Liver (tissue), 9 donors: Measurements from ENCODE around the gene PALMD. TPM values are rescaled to one million over a fixed set of nuclear protein-coding genes. Genes with fewer than 3 reads are reported as not detected.

Experiments
- DNase-seq: peaks from one replicate; pipeline ENCODE4 v3.0.0-alpha.2; 2017; ENCODE audit warnings: low spot score
- H3K27ac ChIP-seq, 2 donors: one replicate each; pipeline ENCODE4 v1.7.0; 2013; ENCODE audit warnings: inconsistent platforms in 2 of 2, low read length in 2 of 2, control low read depth in 1 of 2, low read depth in 1 of 2, mild to moderate bottlenecking in 1 of 2
- H3K27me3 ChIP-seq, 4 donors: one replicate each; pipeline versions ENCODE4 v1.6.1 to v1.7.0; 2013; ENCODE audit warnings: low read length in 3 of 4, inconsistent platforms in 1 of 4, mild to moderate bottlenecking in 1 of 4, moderate library complexity in 1 of 4; ENCODE audit not compliant: control insufficient read depth in 4 of 4, insufficient read depth in 4 of 4
- H3K36me3 ChIP-seq, 4 donors: one replicate each; pipeline versions ENCODE4 v1.6.1 to v1.7.0; 2013; ENCODE audit warnings: low read length in 3 of 4, mild to moderate bottlenecking in 3 of 4, low read depth in 1 of 4, moderate library complexity in 1 of 4; ENCODE audit not compliant: control insufficient read depth in 4 of 4, insufficient read depth in 3 of 4
- H3K4me1 ChIP-seq, 4 donors: one replicate each; pipeline versions ENCODE4 v1.6.1 to v1.7.0; 2013; ENCODE audit warnings: low read length in 3 of 4, mild to moderate bottlenecking in 3 of 4, moderate library complexity in 1 of 4; ENCODE audit not compliant: control insufficient read depth in 4 of 4, insufficient read depth in 4 of 4
- H3K4me3 ChIP-seq, 3 donors: one replicate each; pipeline versions ENCODE4 v1.6.1 to v1.7.0; 2013; ENCODE audit warnings: low read length in 3 of 3, control low read depth in 1 of 3, low read depth in 1 of 3, mild to moderate bottlenecking in 1 of 3
- H3K9ac ChIP-seq, 2 donors: one replicate each; pipeline ENCODE4 v1.7.0; 2013; ENCODE audit warnings: low read length in 2 of 2, mild to moderate bottlenecking in 2 of 2, moderate library complexity in 2 of 2, control low read depth in 1 of 2, low read depth in 1 of 2
- H3K9me3 ChIP-seq, 4 donors: one replicate each; pipeline versions ENCODE4 v1.6.1 to v1.7.0; 2013; ENCODE audit warnings: low read length in 3 of 4; ENCODE audit not compliant: control insufficient read depth in 4 of 4
- EGR1 ChIP-seq, 2 donors: IDR thresholded peaks; 2 replicates each; pipeline ENCODE4 v1.6.1; 2016 to 2018; ENCODE audit warnings: antibody characterized with exemption in 2 of 2, low read depth in 2 of 2
- FOXA1 ChIP-seq: IDR thresholded peaks from 2 replicates; pipeline ENCODE4 v1.6.1; 2016; ENCODE audit warnings: antibody characterized with exemption
- FOXA2 ChIP-seq: IDR thresholded peaks from 2 replicates; pipeline ENCODE4 v1.6.1; 2016; ENCODE audit warnings: antibody characterized with exemption
- GABPA ChIP-seq, 2 donors: IDR thresholded peaks in 1 of 2; conservative IDR thresholded peaks in 1 of 2; 2 replicates each; pipeline ENCODE4 v1.6.1; 2016; ENCODE audit warnings: antibody characterized with exemption in 2 of 2, mild to moderate bottlenecking in 1 of 2, moderate library complexity in 1 of 2
- HNF4A ChIP-seq, 2 donors: conservative IDR thresholded peaks; 2 replicates each; pipeline ENCODE4 v1.6.1; 2016; ENCODE audit warnings: antibody characterized with exemption in 2 of 2, mild to moderate bottlenecking in 2 of 2
- HNF4G ChIP-seq: IDR thresholded peaks from 2 replicates; pipeline ENCODE4 v1.6.1; 2016; ENCODE audit warnings: antibody characterized with exemption
- JUND ChIP-seq, 2 donors: IDR thresholded peaks; 2 replicates each; pipeline ENCODE4 v1.6.1; 2016; ENCODE audit warnings: antibody characterized with exemption in 2 of 2
- NR2F2 ChIP-seq: IDR thresholded peaks from 2 replicates; pipeline ENCODE4 v1.6.1; 2016; ENCODE audit warnings: antibody characterized with exemption
- RAD21 ChIP-seq, 2 donors: IDR thresholded peaks; 2 replicates each; pipeline ENCODE4 v1.6.1; 2016; ENCODE audit warnings: antibody characterized with exemption in 2 of 2, mild to moderate bottlenecking in 2 of 2
- RXRA ChIP-seq, 2 donors: IDR thresholded peaks; 2 replicates each; pipeline ENCODE4 v1.6.1; 2017 to 2018; ENCODE audit warnings: antibody characterized with exemption in 2 of 2, mild to moderate bottlenecking in 1 of 2
- SP1 ChIP-seq: IDR thresholded peaks from 2 replicates; pipeline ENCODE4 v1.6.1; 2018; ENCODE audit warnings: antibody characterized with exemption, mild to moderate bottlenecking
- YY1 ChIP-seq: IDR thresholded peaks from 2 replicates; pipeline ENCODE4 v1.6.1; 2016; ENCODE audit warnings: antibody characterized with exemption, mild to moderate bottlenecking
- WGBS: extraction: QIAGEN DNeasy Blood & Tissue Kit; methylation state at CpG from one replicate; pipeline ENCODE4 v1.1.7; 2013; 5-methylcytosine and 5-hydroxymethylcytosine counted together
- polyA plus RNA-seq, 2 donors: library from polyadenylated mRNA; stranded (reverse) in 1 of 2; unstranded in 1 of 2; fragments of 200-250 nt in 1 of 2; fragments of >200 nt in 1 of 2; fragmentation: Nextera tagmentation in 1 of 2; extraction: Ambion mirVana in 1 of 2; gene quantifications; one replicate each; pipeline versions ENCODE4 v1.2.1 to v1.2.3, GENCODE V29; 2013 to 2015
- total RNA-seq, 2 donors: library from RNA; depleted of rRNA; stranded (reverse); fragments of >200 nt; gene quantifications; one replicate each; pipeline ENCODE4 v1.2.3, GENCODE V29; 2014
- TF ChIP-seq, protein P1 (sequence below): IDR thresholded peaks from 2 replicates; pipeline ENCODE4 v1.6.1; 2016; ENCODE audit warnings: antibody characterized with exemption, mild to moderate bottlenecking
- TF ChIP-seq, protein P2 (sequence below): IDR thresholded peaks from 2 replicates; pipeline ENCODE4 v1.6.1; 2016; ENCODE audit warnings: antibody characterized with exemption
- TF ChIP-seq, protein P3 (sequence below): IDR thresholded peaks from 2 replicates; pipeline ENCODE4 v1.6.1; 2016; ENCODE audit warnings: antibody characterized with exemption
- TF ChIP-seq, protein P4 (sequence below): IDR thresholded peaks from 2 replicates; pipeline ENCODE4 v1.6.1; 2016; ENCODE audit warnings: antibody characterized with exemption
- TF ChIP-seq, protein P5 (sequence below): fragments of 150-350 bp; IDR thresholded peaks from 2 replicates; pipeline ENCODE4 v1.5.1; 2017; ENCODE audit warnings: improper control_type of control experiment, low read depth, low read length; ENCODE audit not compliant: missing input control
- donor health status: healthy.
- donor health status: healthy.
- donor health status: healthy.
- donor health status: healthy.
- donor health status: healthy.

The PALMD gene
- total and polyA plus RNA-seq, 4 donors = 9.7 to 24.0 (median 19.5) TPM

DNA sequence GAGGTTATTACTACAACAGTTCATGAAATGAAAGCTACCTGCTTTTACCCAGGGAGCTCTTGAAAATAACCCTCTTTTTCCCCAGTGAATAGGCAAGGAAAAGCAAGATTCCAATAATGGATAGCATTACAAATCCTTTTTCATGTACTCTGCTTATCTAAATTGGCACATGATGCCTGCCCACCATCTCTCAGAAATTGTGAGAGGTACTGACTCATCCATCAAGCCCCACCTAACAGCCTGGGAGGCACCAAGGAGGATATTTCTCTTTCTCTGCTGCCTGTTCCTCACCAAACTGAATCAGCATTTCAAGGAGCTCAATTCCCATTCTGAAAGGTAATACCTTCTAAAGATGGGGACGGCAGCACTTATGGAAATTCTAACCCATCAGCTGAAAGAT, 34.4 kb downstream of the PALMD start (continued):
- TF ChIP-seq RAD21 (IDR thresholded peaks at IDR 0.05) = no peak

DNA sequence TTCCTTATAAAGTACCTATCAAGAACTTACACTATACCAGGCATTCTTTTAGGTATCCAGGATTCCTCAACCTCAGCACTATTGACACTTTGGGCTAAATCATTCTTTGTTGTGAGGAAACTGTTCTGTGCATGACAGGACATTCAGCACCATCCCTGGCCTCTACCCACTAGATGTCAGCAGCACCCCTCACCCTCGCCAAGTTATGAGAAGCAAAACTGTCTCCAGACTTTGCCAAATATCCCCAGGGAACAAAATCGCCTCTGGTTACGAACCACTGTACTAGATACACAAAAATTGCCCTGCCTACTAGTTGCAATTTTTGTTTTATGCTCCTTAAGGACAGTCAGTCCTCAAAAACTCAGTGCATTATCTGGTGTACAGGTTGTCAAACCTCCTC, 35.7 kb downstream of the PALMD start:
- no peak overlapping the region for H3K27ac ChIP-seq
- no peak overlapping the region for H3K9ac ChIP-seq
- TF ChIP-seq NR2F2 = no peak
- no peak for TF ChIP-seq JUND (IDR thresholded peaks at IDR 0.05)
- no peak for TF ChIP-seq HNF4A (conservative IDR thresholded peaks at IDR 0.05)
- TF ChIP-seq, protein P1, sequence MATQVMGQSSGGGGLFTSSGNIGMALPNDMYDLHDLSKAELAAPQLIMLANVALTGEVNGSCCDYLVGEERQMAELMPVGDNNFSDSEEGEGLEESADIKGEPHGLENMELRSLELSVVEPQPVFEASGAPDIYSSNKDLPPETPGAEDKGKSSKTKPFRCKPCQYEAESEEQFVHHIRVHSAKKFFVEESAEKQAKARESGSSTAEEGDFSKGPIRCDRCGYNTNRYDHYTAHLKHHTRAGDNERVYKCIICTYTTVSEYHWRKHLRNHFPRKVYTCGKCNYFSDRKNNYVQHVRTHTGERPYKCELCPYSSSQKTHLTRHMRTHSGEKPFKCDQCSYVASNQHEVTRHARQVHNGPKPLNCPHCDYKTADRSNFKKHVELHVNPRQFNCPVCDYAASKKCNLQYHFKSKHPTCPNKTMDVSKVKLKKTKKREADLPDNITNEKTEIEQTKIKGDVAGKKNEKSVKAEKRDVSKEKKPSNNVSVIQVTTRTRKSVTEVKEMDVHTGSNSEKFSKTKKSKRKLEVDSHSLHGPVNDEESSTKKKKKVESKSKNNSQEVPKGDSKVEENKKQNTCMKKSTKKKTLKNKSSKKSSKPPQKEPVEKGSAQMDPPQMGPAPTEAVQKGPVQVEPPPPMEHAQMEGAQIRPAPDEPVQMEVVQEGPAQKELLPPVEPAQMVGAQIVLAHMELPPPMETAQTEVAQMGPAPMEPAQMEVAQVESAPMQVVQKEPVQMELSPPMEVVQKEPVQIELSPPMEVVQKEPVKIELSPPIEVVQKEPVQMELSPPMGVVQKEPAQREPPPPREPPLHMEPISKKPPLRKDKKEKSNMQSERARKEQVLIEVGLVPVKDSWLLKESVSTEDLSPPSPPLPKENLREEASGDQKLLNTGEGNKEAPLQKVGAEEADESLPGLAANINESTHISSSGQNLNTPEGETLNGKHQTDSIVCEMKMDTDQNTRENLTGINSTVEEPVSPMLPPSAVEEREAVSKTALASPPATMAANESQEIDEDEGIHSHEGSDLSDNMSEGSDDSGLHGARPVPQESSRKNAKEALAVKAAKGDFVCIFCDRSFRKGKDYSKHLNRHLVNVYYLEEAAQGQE = no peak
- TF ChIP-seq RXRA (IDR thresholded peaks at IDR 0.05) = no peak
- no peak for TF ChIP-seq YY1
- no peak for TF ChIP-seq RAD21 (IDR thresholded peaks at IDR 0.05)
- TF ChIP-seq, protein P2, sequence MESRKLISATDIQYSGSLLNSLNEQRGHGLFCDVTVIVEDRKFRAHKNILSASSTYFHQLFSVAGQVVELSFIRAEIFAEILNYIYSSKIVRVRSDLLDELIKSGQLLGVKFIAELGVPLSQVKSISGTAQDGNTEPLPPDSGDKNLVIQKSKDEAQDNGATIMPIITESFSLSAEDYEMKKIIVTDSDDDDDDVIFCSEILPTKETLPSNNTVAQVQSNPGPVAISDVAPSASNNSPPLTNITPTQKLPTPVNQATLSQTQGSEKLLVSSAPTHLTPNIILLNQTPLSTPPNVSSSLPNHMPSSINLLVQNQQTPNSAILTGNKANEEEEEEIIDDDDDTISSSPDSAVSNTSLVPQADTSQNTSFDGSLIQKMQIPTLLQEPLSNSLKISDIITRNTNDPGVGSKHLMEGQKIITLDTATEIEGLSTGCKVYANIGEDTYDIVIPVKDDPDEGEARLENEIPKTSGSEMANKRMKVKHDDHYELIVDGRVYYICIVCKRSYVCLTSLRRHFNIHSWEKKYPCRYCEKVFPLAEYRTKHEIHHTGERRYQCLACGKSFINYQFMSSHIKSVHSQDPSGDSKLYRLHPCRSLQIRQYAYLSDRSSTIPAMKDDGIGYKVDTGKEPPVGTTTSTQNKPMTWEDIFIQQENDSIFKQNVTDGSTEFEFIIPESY = no peak
- TF ChIP-seq, protein P3, sequence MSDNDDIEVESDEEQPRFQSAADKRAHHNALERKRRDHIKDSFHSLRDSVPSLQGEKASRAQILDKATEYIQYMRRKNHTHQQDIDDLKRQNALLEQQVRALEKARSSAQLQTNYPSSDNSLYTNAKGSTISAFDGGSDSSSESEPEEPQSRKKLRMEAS = no peak
- no peak for TF ChIP-seq EGR1 (IDR thresholded peaks at IDR 0.05; ENCODE audit: low read depth in 2 of 2)
- no peak for TF ChIP-seq SP1
- no peak for TF ChIP-seq FOXA2
- TF ChIP-seq HNF4G = no peak
- TF ChIP-seq FOXA1 = no peak
- TF ChIP-seq, protein P4, sequence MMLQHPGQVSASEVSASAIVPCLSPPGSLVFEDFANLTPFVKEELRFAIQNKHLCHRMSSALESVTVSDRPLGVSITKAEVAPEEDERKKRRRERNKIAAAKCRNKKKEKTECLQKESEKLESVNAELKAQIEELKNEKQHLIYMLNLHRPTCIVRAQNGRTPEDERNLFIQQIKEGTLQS = no peak
- DNase-seq = no peak
- H3K4me1 ChIP-seq = peaks cover 1 to 21% (median 8%) of the 10 kb centered on the region in 4 donors
- no peaks in the 10 kb centered on the region for H3K9me3 ChIP-seq
- H3K27me3 ChIP-seq = no peaks in the 10 kb centered on the region
- H3K4me3 ChIP-seq = no peak overlapping the region
- WGBS = 92% methylated on average over 3 of the region's 3 CpGs
- H3K36me3 ChIP-seq = peaks cover 0 to 30% (median 8%) of the 10 kb centered on the region in 4 donors

DNA sequence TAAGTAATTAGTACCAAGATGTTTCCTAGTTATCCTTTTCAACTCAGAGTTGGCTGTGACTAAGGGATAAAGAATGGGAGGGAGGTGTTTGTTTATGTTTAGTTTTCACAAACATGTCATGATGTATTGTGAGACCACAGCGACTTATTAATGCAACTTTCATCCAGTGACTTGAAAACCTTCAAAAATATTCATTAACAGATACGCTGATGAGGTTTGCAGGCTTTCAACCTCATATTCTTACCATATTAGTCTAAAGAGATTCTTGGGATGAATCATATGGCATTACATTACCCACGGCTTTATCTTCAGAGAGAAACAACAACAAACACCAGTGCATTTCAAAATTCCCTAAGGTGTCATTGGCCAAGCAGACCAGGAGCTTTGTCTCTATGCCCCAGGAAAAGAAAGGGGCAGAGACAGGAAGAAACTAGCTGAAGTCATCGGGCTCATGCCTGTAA, 36.4 kb downstream of the PALMD start:
- DNase-seq = no peak
- Histone ChIP-seq H3K27ac (no peak overlapping the region), H3K4me1 (peaks cover 1 to 21% (median 8%) of the 10 kb centered on the region in 4 donors), H3K27me3 (no peaks in the 10 kb centered on the region), H3K36me3 (peaks cover 0 to 33% (median 13%) of the 10 kb centered on the region in 4 donors), H3K9me3 (no peaks in the 10 kb centered on the region), H3K9ac (no peak overlapping the region), H3K4me3 (no peak overlapping the region)
- WGBS = 90% methylated on average over 4 of the region's 4 CpGs
- no peak for TF ChIP-seq JUND (IDR thresholded peaks at IDR 0.05)
- TF ChIP-seq GABPA (IDR thresholded peaks at IDR 0.05 in 1 of 2, conservative IDR thresholded peaks at IDR 0.05 in 1 of 2) = no peak
- TF ChIP-seq, protein P4 = no peak
- TF ChIP-seq, protein P2 = no peak
- TF ChIP-seq, protein P5, sequence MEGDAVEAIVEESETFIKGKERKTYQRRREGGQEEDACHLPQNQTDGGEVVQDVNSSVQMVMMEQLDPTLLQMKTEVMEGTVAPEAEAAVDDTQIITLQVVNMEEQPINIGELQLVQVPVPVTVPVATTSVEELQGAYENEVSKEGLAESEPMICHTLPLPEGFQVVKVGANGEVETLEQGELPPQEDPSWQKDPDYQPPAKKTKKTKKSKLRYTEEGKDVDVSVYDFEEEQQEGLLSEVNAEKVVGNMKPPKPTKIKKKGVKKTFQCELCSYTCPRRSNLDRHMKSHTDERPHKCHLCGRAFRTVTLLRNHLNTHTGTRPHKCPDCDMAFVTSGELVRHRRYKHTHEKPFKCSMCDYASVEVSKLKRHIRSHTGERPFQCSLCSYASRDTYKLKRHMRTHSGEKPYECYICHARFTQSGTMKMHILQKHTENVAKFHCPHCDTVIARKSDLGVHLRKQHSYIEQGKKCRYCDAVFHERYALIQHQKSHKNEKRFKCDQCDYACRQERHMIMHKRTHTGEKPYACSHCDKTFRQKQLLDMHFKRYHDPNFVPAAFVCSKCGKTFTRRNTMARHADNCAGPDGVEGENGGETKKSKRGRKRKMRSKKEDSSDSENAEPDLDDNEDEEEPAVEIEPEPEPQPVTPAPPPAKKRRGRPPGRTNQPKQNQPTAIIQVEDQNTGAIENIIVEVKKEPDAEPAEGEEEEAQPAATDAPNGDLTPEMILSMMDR = no peak
- no peak for TF ChIP-seq EGR1 (IDR thresholded peaks at IDR 0.05; ENCODE audit: low read depth in 2 of 2)
